Breast epithelium (tissue), 4 donors: ENCODE data around the gene CNPY4. TPM values are rescaled to one million over a fixed set of nuclear protein-coding genes. Genes with fewer than 3 reads are reported as not detected.

ENCODE experiments used
- DNase-seq, 2 donors: peaks; one replicate each; pipeline ENCODE4 v3.0.0-alpha.2; 2019; ENCODE audit warnings: low spot score in 2 of 2
- H3K27ac ChIP-seq, 2 donors: fragments of 200-600 bp; sonication (generic) in 1 of 2; one replicate each; pipeline ENCODE4 v1.5.1; 2016 to 2019; ENCODE audit warnings: mild to moderate bottlenecking in 1 of 2
- H3K27me3 ChIP-seq, 2 donors: fragments of 200-600 bp; sonication (generic) in 1 of 2; one replicate each; pipeline versions ENCODE4 v1.5.1 to v1.6.0; 2017 to 2019; ENCODE audit warnings: control low read depth in 1 of 2, mild to moderate bottlenecking in 1 of 2
- H3K36me3 ChIP-seq: fragments of 200-600 bp; one replicate; pipeline ENCODE4 v1.5.1; 2019
- H3K4me1 ChIP-seq, 2 donors: fragments of 200-600 bp; sonication (generic); one replicate each; pipeline ENCODE4 v1.5.1; 2016 to 2019; ENCODE audit warnings: control low read depth in 1 of 2
- H3K4me3 ChIP-seq, 3 donors: fragments of 200-600 bp; sonication (generic); 1 replicate in 2 of 3; 2 replicates in 1 of 3; pipeline ENCODE4 v1.5.1; 2016 to 2019; ENCODE audit warnings: mild to moderate bottlenecking in 3 of 3, moderate library complexity in 2 of 3
- H3K9me3 ChIP-seq, 2 donors: fragments of 200-600 bp; sonication (generic) in 1 of 2; one replicate each; pipeline ENCODE4 v1.5.1; 2016 to 2019; ENCODE audit warnings: control low read depth in 1 of 2
- CTCF ChIP-seq, 3 donors: fragments of 450-650 bp; IDR thresholded peaks; one replicate each; pipeline ENCODE4 v1.5.1; 2016 to 2017; ENCODE audit warnings: antibody characterized with exemption in 3 of 3, mild to moderate bottlenecking in 3 of 3, moderate library complexity in 3 of 3
- POLR2A ChIP-seq: fragments of 450-650 bp; IDR thresholded peaks from one replicate; pipeline ENCODE4 v1.6.1; 2016; ENCODE audit warnings: antibody characterized with exemption, mild to moderate bottlenecking, moderate library complexity
- POLR2AphosphoS5 ChIP-seq, 3 donors: sonication (generic); formaldehyde crosslinking; IDR thresholded peaks; one replicate each; pipeline ENCODE4 v1.6.1; 2017; ENCODE audit warnings: antibody characterized with exemption in 3 of 3
- intact Hi-C: fragments of 100-400 bp; cut with DNase I; formaldehyde crosslinking; loops from one replicate; pipeline ENCODE4 v1.15.1; 2023; ENCODE audit warnings: low total_unique reads
- total RNA-seq, 3 donors: library from RNA; depleted of rRNA; stranded (reverse); fragments of >200 nt; gene quantifications; one replicate each; pipeline ENCODE4 v1.1.0, GENCODE V29; 2016

The CNPY4 gene
- total RNA-seq, 3 donors from 2014 or later = 7.2 to 11.8 (median 11.3) TPM

GRCh38 chr7:100102950-100103840 is 16.2 kb upstream of the CNPY4 start:
- Histone ChIP-seq H3K36me3 (no peaks in the 10 kb centered on the region), H3K4me1 (peaks cover 0 to 18% of the 10 kb centered on the region in 2 donors), H3K27me3 (no peaks in the 10 kb centered on the region), H3K9me3 (no peaks in the 10 kb centered on the region), H3K27ac (no peak overlapping the region), H3K4me3 (no peak overlapping the region)
- intact Hi-C loops = no loop called here
- no peak for DNase-seq
- TF ChIP-seq POLR2A = no peak
- no peak for TF ChIP-seq POLR2AphosphoS5 (IDR thresholded peaks at IDR 0.05)
- TF ChIP-seq CTCF (IDR thresholded peaks at IDR 0.05) = no peak

GRCh38 chr7:100105534-100105933 is 13.9 kb upstream of the CNPY4 start:
- no peak for DNase-seq
- Histone ChIP-seq H3K9me3 (no peaks in the 10 kb centered on the region), H3K36me3 (no peaks in the 10 kb centered on the region), H3K4me1 (peaks cover 0 to 6% of the 10 kb centered on the region in 2 donors), H3K27ac (no peak overlapping the region), H3K27me3 (no peaks in the 10 kb centered on the region), H3K4me3 (no peak overlapping the region)
- intact Hi-C loops = no loop called here
- no peak for TF ChIP-seq POLR2AphosphoS5 (IDR thresholded peaks at IDR 0.05)
- TF ChIP-seq CTCF (IDR thresholded peaks at IDR 0.05) = no peak
- no peak for TF ChIP-seq POLR2A

GRCh38 chr7:100106633-100107032 is 12.8 kb upstream of the CNPY4 start:
- DNase-seq = no peak
- no peak overlapping the region for H3K27ac ChIP-seq
- H3K4me3 ChIP-seq = no peak overlapping the region
- H3K36me3 ChIP-seq = no peaks in the 10 kb centered on the region
- intact Hi-C loops = no loop called here
- TF ChIP-seq POLR2AphosphoS5 (IDR thresholded peaks at IDR 0.05) (no peak), POLR2A (no peak)
- H3K4me1 ChIP-seq = peaks cover 0 to 6% of the 10 kb centered on the region in 2 donors
- no peaks in the 10 kb centered on the region for H3K9me3 ChIP-seq
- no peaks in the 10 kb centered on the region for H3K27me3 ChIP-seq

- H3K4me1 ChIP-seq = peaks cover 0 to 5% of the 10 kb centered on the region in 2 donors
- H3K4me3 ChIP-seq = no peak overlapping the region
- H3K27me3 ChIP-seq = no peaks in the 10 kb centered on the region
- H3K9me3 ChIP-seq = no peaks in the 10 kb centered on the region
- intact Hi-C loops = no loop called here
- no peak overlapping the region for H3K27ac ChIP-seq
- no peak for DNase-seq
- H3K36me3 ChIP-seq = no peaks in the 10 kb centered on the region
- TF ChIP-seq POLR2A (no peak), CTCF (IDR thresholded peaks at IDR 0.05) (no peak), POLR2AphosphoS5 (IDR thresholded peaks at IDR 0.05) (no peak)
Measured at GRCh38 chr7:100107125-100107737, 12.2 kb upstream of the CNPY4 start.

GRCh38 chr7:100107890-100108289 is 11.5 kb upstream of the CNPY4 start:
- DNase-seq = no peak
- intact Hi-C loops = no loop called here
- no peak for TF ChIP-seq CTCF (IDR thresholded peaks at IDR 0.05)
- no peak for TF ChIP-seq POLR2A
- no peak overlapping the region for H3K27ac ChIP-seq
- no peaks in the 10 kb centered on the region for H3K4me1 ChIP-seq
- no peaks in the 10 kb centered on the region for H3K36me3 ChIP-seq
- H3K9me3 ChIP-seq = no peaks in the 10 kb centered on the region
- no peaks in the 10 kb centered on the region for H3K27me3 ChIP-seq
- no peak overlapping the region for H3K4me3 ChIP-seq
